B cell (primary cell): Measurements from ENCODE around the gene GALC.

Source experiments
- EZH2 ChIP-seq: IDR thresholded peaks from 2 replicates; pipeline ENCODE4 v1.6.1; 2012; ENCODE audit warnings: borderline replicate concordance, low read depth, mild to moderate bottlenecking, moderate library complexity, low read length; ENCODE audit not compliant: insufficient read depth, poor library complexity, severe bottlenecking
- TF ChIP-seq, protein P1 (sequence below): fragments of 200-600 bp; IDR thresholded peaks from one replicate; pipeline ENCODE4 v1.8.0; 2022; ENCODE audit warnings: antibody characterized with exemption, mild to moderate bottlenecking

DNA sequence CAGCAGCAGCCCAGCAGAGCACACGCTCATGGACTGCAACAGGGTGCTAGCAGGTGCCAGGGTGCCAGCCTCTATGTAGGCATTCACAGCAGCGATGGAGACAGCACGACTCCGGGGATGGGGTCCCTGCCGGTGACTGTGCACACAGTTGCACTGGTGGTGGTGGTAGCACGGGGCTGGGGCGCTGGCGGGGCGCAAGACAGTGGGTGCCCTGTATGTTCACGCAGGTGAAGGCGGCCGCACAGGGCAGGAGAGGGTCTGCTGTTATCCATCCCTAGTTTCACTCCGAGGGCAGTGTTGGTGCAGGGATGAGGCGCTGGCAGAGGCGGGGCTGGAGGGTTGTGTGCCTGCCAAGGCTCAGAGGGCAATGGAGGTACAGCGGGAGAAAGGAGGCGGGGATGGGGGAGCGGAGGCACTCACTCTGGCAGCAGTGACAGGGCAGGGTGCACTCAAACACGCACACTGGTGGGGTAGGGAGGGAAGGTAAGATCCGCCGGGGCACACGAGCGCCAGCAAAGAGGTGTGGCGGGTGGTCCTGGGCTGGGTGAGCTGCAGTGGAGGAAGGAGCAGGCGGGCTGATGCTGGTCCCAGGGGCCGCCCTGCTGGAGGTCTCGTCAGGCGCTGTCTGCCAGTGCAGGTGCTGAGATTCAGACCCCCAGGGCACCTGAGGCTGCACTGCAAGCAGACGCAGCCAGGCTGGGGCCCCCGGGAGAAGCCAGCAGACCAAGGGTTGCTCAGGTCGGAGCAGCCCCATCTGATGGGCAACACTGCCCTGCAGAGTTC is 76.7 kb downstream of the GALC start:
- TF ChIP-seq EZH2 = no peak
- TF ChIP-seq, protein P1, sequence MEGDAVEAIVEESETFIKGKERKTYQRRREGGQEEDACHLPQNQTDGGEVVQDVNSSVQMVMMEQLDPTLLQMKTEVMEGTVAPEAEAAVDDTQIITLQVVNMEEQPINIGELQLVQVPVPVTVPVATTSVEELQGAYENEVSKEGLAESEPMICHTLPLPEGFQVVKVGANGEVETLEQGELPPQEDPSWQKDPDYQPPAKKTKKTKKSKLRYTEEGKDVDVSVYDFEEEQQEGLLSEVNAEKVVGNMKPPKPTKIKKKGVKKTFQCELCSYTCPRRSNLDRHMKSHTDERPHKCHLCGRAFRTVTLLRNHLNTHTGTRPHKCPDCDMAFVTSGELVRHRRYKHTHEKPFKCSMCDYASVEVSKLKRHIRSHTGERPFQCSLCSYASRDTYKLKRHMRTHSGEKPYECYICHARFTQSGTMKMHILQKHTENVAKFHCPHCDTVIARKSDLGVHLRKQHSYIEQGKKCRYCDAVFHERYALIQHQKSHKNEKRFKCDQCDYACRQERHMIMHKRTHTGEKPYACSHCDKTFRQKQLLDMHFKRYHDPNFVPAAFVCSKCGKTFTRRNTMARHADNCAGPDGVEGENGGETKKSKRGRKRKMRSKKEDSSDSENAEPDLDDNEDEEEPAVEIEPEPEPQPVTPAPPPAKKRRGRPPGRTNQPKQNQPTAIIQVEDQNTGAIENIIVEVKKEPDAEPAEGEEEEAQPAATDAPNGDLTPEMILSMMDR = no peak
